ENCODE measurements around the gene SLC26A5.

Gene SLC26A5

GRCh38 chr7:103432712-103433111 lies 13.3 kb downstream of the SLC26A5 start:
- DNase-seq (ENCODE audit: low read depth in 2 of 2), result no peak
- H3K4me3 ChIP-seq (replicated peaks in 1 of 2; ENCODE audit: low read depth in 2 of 2, low read length in 2 of 2), result no peak overlapping the region
- TF ChIP-seq CTCF (IDR thresholded peaks at IDR 0.05; ENCODE audit: low read depth, low read length), result no peak

- no peak overlapping the region for H3K4me3 ChIP-seq (replicated peaks in 1 of 2; ENCODE audit: low read depth in 2 of 2, low read length in 2 of 2)
- no peak for TF ChIP-seq CTCF (IDR thresholded peaks at IDR 0.05; ENCODE audit: low read depth, low read length)
- DNase-seq (ENCODE audit: low read depth in 2 of 2), result no peak
These were observed 20.8 kb downstream of the SLC26A5 start for GRCh38 chr7:103425177-103425576.

GRCh38 chr7:103423467-103424179 lies 22.4 kb downstream of the SLC26A5 start:
- no peak for TF ChIP-seq CTCF (IDR thresholded peaks at IDR 0.05; ENCODE audit: low read depth, low read length)
- DNase-seq (ENCODE audit: low read depth in 2 of 2), result no peak
- no peak overlapping the region for H3K4me3 ChIP-seq (replicated peaks in 1 of 2; ENCODE audit: low read depth in 2 of 2, low read length in 2 of 2)

GRCh38 chr7:103420857-103421384 lies 25.1 kb downstream of the SLC26A5 start:
- DNase-seq (ENCODE audit: low read depth in 2 of 2), result no peak
- TF ChIP-seq CTCF (IDR thresholded peaks at IDR 0.05; ENCODE audit: low read depth, low read length), result no peak
- H3K4me3 ChIP-seq (replicated peaks in 1 of 2; ENCODE audit: low read depth in 2 of 2, low read length in 2 of 2), result no peak overlapping the region

GRCh38 chr7:103418241-103418640 lies 27.8 kb downstream of the SLC26A5 start:
- H3K4me3 ChIP-seq (replicated peaks in 1 of 2; ENCODE audit: low read depth in 2 of 2, low read length in 2 of 2), result no peak overlapping the region

GRCh38 chr7:103413407-103413806 lies 32.6 kb downstream of the SLC26A5 start:
- TF ChIP-seq CTCF (IDR thresholded peaks at IDR 0.05; ENCODE audit: low read depth, low read length), result no peak
- H3K4me3 ChIP-seq (replicated peaks in 1 of 2; ENCODE audit: low read depth in 2 of 2, low read length in 2 of 2), result no peak overlapping the region
- no peak for DNase-seq (ENCODE audit: low read depth in 2 of 2)

More at GRCh38 chr7:103418241-103418640, 27.8 kb downstream of the SLC26A5 start:
- no peak for TF ChIP-seq CTCF (IDR thresholded peaks at IDR 0.05; ENCODE audit: low read depth, low read length)
- DNase-seq (ENCODE audit: low read depth in 2 of 2), result no peak

All from cardiac fibroblast (primary cell).